ENCODE results near the gene TUBA8. TPM values are rescaled to one million over a fixed set of nuclear protein-coding genes. Genes with fewer than 3 reads are reported as not detected.
A peak's percentile ranks its signal among the peaks of the same experiment; 100 is the strongest.
"Not testable (repeated sequence)": the region's sequence is repeated elsewhere in the genome, so short reads cannot be mapped to it uniquely, and the experiment has no call there.

Gene TUBA8
- total RNA-seq, 2 donors from 2014 or later, result 67.1 to 97.3 TPM

GRCh38 chr22:18103527-18104269 lies 6.9 kb upstream of the TUBA8 start:
- Histone ChIP-seq H3K36me3 (no peaks in the 10 kb centered on the region), H3K4me1 (no peaks in the 10 kb centered on the region), H3K27me3 (no peaks in the 10 kb centered on the region), H3K9me3 (no peaks in the 10 kb centered on the region), H3K27ac (no peak overlapping the region), H3K4me3 (no peak overlapping the region)
- no peak for DNase-seq (ENCODE audit: low spot score)
- TF ChIP-seq, protein P1, sequence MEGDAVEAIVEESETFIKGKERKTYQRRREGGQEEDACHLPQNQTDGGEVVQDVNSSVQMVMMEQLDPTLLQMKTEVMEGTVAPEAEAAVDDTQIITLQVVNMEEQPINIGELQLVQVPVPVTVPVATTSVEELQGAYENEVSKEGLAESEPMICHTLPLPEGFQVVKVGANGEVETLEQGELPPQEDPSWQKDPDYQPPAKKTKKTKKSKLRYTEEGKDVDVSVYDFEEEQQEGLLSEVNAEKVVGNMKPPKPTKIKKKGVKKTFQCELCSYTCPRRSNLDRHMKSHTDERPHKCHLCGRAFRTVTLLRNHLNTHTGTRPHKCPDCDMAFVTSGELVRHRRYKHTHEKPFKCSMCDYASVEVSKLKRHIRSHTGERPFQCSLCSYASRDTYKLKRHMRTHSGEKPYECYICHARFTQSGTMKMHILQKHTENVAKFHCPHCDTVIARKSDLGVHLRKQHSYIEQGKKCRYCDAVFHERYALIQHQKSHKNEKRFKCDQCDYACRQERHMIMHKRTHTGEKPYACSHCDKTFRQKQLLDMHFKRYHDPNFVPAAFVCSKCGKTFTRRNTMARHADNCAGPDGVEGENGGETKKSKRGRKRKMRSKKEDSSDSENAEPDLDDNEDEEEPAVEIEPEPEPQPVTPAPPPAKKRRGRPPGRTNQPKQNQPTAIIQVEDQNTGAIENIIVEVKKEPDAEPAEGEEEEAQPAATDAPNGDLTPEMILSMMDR (IDR thresholded peaks at IDR 0.05), result no peak

GRCh38 chr22:18104566-18104965 lies 6.0 kb upstream of the TUBA8 start:
- Histone ChIP-seq H3K4me3 (no peak overlapping the region), H3K36me3 (no peaks in the 10 kb centered on the region), H3K4me1 (no peaks in the 10 kb centered on the region), H3K27me3 (no peaks in the 10 kb centered on the region), H3K27ac (no peak overlapping the region), H3K9me3 (no peaks in the 10 kb centered on the region)
- no peak for DNase-seq (ENCODE audit: low spot score)
- TF ChIP-seq, protein P1 (IDR thresholded peaks at IDR 0.05), result no peak

- H3K27ac ChIP-seq; H3K27me3 ChIP-seq; DNase-seq (ENCODE audit: low spot score); H3K36me3 ChIP-seq; H3K4me3 ChIP-seq; H3K9me3 ChIP-seq: not testable (repeated sequence)
- H3K4me1 ChIP-seq, result peaks cover 0 to 14% of the 10 kb centered on the region in 2 donors
These were observed 4.6 kb upstream of the TUBA8 start for GRCh38 chr22:18105981-18106380.

DNA sequence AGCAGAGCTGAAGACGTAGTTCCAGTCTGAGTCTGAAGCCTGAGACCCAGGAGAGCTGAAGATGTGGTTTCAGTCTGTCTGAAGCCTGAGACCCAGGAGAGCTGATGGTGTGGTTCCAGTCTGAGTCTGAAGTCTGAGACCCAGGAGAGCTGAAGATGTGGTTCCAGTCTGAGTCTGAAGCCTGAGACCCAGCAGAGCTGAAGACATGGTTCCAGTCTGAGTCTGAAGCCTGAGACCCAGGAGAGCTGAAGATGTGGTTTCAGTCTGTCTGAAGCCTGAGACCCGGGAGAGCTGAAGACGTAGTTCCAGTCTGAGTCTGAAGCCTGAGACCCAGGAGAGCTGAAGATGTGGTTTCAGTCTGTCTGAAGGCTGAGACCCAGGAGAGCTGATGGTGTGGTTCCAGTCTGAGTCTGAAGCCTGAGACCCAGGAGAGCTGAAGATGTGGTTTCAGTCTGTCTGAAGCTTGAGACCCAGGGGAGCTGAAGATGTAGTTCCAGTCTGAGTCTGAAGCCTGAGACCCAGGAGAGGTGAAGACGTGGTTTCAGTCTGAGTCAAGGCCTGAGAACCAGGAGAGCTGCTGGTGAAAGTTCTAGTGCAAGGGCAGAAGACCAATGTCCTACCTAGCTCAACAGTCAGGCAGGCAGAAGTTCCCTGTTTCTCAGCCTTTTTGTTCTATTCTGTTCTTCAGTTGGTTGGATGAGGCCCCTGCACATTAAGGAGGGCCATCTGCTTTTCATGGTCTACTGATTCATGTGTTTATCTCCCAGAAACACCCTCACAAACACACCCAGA lies 3.9 kb upstream of the TUBA8 start:
- H3K4me3 ChIP-seq; DNase-seq (ENCODE audit: low spot score); H3K27ac ChIP-seq; H3K27me3 ChIP-seq; H3K9me3 ChIP-seq; H3K36me3 ChIP-seq: not testable (repeated sequence)
- peaks cover 0 to 21% of the 10 kb centered on the region in 2 donors for H3K4me1 ChIP-seq

GRCh38 chr22:18108187-18108586 lies 2.4 kb upstream of the TUBA8 start:
- H3K4me1 ChIP-seq, result peaks cover 0 to 27% of the 10 kb centered on the region in 2 donors
- H3K36me3 ChIP-seq, result no peaks in the 10 kb centered on the region
- H3K27me3 ChIP-seq, result no peaks in the 10 kb centered on the region
- no peak overlapping the region for H3K4me3 ChIP-seq
- DNase-seq (ENCODE audit: low spot score), result no peak
- H3K27ac ChIP-seq, result no peak overlapping the region
- TF ChIP-seq, protein P1 (IDR thresholded peaks at IDR 0.05), result no peak
- H3K9me3 ChIP-seq, result no peaks in the 10 kb centered on the region

DNA sequence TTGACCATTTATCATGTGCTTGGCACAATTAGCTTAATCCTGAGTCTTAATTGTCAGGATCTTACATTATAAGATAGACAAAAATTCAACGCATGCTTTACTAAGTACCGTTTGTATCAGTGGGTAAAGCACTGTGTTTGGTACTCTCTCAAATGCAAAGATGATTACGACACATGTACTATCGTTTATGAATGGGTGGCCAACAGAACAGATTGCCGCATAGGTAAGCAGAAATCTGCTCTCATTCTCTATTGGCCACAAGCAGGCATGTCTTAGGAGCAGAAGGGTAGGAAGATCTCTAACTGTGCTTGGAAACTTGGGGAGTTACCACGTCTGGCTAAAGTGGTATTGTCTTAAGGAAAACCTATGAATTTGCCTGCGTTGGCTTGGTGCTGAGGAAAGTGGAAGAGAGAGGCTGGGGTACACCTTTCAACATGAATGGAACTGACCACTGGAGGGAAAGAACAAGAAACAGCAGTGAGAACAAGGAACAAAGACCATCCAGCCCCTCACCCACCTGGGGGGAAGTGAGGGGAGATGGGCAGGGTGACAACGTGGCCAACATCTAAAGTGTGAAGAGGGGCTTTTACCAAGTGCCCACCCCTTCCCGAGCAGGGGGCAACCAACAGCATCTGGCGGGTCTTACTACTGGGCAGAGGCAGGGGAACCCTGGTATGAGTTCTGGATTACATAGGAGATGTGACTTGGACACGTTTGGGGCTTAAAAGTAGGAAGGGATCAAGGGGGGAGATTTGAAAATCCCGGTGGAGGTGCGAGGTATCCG lies 1.0 kb upstream of the TUBA8 start:
- TF ChIP-seq, protein P1 (IDR thresholded peaks at IDR 0.05), result no peak

More for the DNA sequence above, 1.0 kb upstream of the TUBA8 start:
- peak overlapping the region; percentile 89 to 90 for H3K27ac ChIP-seq
- peak overlapping the region in 1 of 2 donors; percentile 57 for H3K4me3 ChIP-seq
- H3K9me3 ChIP-seq, result no peaks in the 10 kb centered on the region
- peaks cover 0 to 42% of the 10 kb centered on the region in 2 donors for H3K4me1 ChIP-seq
- no peaks in the 10 kb centered on the region for H3K27me3 ChIP-seq
- no peak for DNase-seq (ENCODE audit: low spot score)
- H3K36me3 ChIP-seq, result no peaks in the 10 kb centered on the region

Measured in right atrium auricular region (tissue), 2 donors.